Measurements from ENCODE around the gene USP27X. TPM values are rescaled to one million over a fixed set of nuclear protein-coding genes. Genes with fewer than 3 reads are reported as not detected.

Gene USP27X
- total RNA-seq = 1 to 10 TPM; 3.9 TPM
- 1 to 10 TPM; 2.1 to 4.1 TPM for polyA plus RNA-seq
- long read RNA-seq, donor 1 = 0 reads
- long read RNA-seq, donor 2, partial matches to known transcripts = 0 of 1 reads
- long read RNA-seq, donor 2, other reads (novel, unspliced or antisense) = 0 of 1 reads

DNA sequence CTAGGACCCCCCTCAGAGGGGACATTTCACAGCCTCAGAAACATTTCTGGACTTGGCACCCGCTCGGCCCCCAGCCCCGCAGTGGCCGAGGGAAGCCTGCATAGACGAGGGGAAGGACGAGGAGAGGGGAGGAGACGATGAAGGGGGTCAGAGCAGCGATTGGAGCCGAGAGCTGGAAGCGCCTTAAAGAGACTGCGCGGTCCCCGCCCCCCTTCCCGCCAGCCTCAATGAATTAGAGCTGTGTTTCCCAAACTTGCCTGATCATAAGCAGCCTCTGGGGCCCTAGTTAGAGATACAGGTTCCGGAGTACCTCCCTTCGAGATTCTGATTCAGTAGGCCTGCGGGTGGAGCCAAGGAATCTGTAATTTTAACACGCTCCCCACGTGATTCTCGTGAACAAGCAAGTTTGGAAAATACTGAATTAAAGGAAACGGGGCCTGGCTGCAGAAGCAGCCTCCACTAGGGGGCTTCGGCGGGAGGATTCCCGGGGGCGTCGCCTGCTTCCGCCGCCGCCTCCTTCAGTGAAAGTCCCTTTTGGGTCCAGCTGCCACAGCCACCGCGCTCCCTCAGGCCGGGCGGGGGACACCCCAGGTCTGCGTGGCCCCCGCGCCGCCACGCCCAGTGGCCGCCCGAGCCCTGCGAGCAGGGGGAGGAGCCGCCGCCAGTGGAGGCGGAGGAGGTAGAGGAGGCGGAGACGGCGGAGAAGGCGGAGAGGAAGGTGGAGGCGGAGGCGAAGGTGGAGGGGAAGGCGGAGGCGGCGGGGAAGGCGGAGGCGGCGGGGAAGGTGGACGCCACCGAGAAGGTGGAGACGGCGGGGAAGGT lies at the start of gene USP27X:
Gene USP27X (plus strand): TSS at position 651 of the 822 bp plus-strand sequence. CDS start 824 bp downstream, outside the sequence.
- DNase-seq (peak; percentile 85 to 92), ATAC-seq (ENCODE audit: low FRiP score) (peak; percentile 91)
- peaks cover 0 to 8% of the 10 kb centered on the region in 2 donors for H3K27me3 ChIP-seq (ENCODE audit: control insufficient read depth in 1 of 2, insufficient read depth in 2 of 2, low read length in 1 of 2)
- H3K9me3 ChIP-seq (ENCODE audit: control insufficient read depth, low read length) = no peaks in the 10 kb centered on the region
- 0 to 26% methylated on average over 56 to 60 of the region's 60 CpGs for WGBS, 2 donors
- intact Hi-C loops (cut with DNase I) = loop anchor here in 1 of 2 donors (5.0 kb wide), 1 partner anchor 587 kb away; no protein-coding TSS in a partner anchor
- H3K4me1 ChIP-seq (ENCODE audit: control insufficient read depth in 1 of 2, insufficient read depth in 2 of 2, low read length in 2 of 2) = peaks cover 0 to 2% of the 10 kb centered on the region in 2 donors
- peak within 1 kb of the TSS in 1 of 2 donors; percentile 69 for H3K27ac ChIP-seq (ENCODE audit: low read depth in 1 of 2, low read length in 2 of 2)
- H3K36me3 ChIP-seq (ENCODE audit: control insufficient read depth in 1 of 2, insufficient read depth in 2 of 2, low read length in 1 of 2) = peaks cover 0 to 2% of the 10 kb centered on the region in 2 donors
- peak within 1 kb of the TSS; percentile 42 to 83 for H3K4me3 ChIP-seq (ENCODE audit: low read length in 2 of 2)

DNA sequence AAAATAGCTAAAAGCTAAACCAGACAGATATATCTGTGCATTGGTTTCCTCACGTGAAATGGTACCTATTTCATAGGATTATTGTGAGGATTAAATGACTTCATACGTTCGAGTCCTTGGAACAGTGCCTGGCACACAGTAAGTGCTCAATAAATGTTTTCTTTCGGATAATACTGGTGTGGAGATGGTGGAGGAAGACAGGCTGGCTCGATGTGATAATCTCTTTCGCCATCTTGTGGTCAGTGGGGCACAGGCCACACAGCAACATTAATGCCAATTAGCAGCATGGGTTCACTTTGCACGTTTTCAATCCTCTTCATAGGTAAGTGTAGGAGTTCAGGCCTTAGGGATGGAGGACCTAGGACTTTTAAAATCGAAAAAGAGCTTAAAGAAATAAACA lies 40.9 kb upstream of the USP27X start:
- no peak for DNase-seq
- H3K9me3 ChIP-seq (ENCODE audit: control insufficient read depth, low read length) = no peaks in the 10 kb centered on the region
- H3K36me3 ChIP-seq (ENCODE audit: control insufficient read depth in 1 of 2, insufficient read depth in 2 of 2, low read length in 1 of 2) = no peaks in the 10 kb centered on the region
- intact Hi-C loops (cut with DNase I) = no loop called here
- no peaks in the 10 kb centered on the region for H3K27me3 ChIP-seq (ENCODE audit: control insufficient read depth in 1 of 2, insufficient read depth in 2 of 2, low read length in 1 of 2)
- H3K27ac ChIP-seq (ENCODE audit: low read depth in 1 of 2, low read length in 2 of 2) = no peak overlapping the region
- H3K4me3 ChIP-seq (ENCODE audit: low read length in 2 of 2) = no peak overlapping the region
- WGBS, 2 donors = 9 to 10% methylated on average over 8 of the region's 8 CpGs
- ATAC-seq (ENCODE audit: low FRiP score) = no peak
- no peaks in the 10 kb centered on the region for H3K4me1 ChIP-seq (ENCODE audit: control insufficient read depth in 1 of 2, insufficient read depth in 2 of 2, low read length in 2 of 2)

DNA sequence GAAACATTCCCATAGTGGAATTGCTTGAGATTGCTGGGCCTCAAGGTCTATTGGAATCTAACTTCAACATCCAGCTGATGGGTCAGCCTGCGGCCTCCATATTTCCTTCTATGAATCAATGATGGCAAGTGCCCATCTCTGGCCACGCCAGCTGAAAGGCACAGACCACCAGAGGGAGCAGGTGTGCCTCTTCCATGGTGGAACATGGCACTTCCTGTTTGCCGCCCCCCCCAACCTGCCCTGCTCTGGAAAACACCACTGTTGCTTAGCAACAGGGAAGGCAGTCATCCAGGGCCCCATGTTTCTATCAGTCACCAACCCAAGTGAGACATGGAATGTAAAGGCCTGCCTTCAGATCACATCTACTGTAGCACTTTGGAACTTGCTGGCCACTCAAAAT lies 38.6 kb upstream of the USP27X start:
- H3K27me3 ChIP-seq (ENCODE audit: control insufficient read depth in 1 of 2, insufficient read depth in 2 of 2, low read length in 1 of 2) = no peaks in the 10 kb centered on the region
- H3K4me1 ChIP-seq (ENCODE audit: control insufficient read depth in 1 of 2, insufficient read depth in 2 of 2, low read length in 2 of 2) = no peaks in the 10 kb centered on the region
- intact Hi-C loops (cut with DNase I) = no loop called here
- no peak for ATAC-seq (ENCODE audit: low FRiP score)
- no peaks in the 10 kb centered on the region for H3K36me3 ChIP-seq (ENCODE audit: control insufficient read depth in 1 of 2, insufficient read depth in 2 of 2, low read length in 1 of 2)
- peak in 1 of 2 donors; percentile 77 for DNase-seq
- 44% methylated on average over 3 of the region's 3 CpGs for WGBS, 2 donors
- no peak overlapping the region for H3K27ac ChIP-seq (ENCODE audit: low read depth in 1 of 2, low read length in 2 of 2)
- no peaks in the 10 kb centered on the region for H3K9me3 ChIP-seq (ENCODE audit: control insufficient read depth, low read length)
- no peak overlapping the region for H3K4me3 ChIP-seq (ENCODE audit: low read length in 2 of 2)

DNA sequence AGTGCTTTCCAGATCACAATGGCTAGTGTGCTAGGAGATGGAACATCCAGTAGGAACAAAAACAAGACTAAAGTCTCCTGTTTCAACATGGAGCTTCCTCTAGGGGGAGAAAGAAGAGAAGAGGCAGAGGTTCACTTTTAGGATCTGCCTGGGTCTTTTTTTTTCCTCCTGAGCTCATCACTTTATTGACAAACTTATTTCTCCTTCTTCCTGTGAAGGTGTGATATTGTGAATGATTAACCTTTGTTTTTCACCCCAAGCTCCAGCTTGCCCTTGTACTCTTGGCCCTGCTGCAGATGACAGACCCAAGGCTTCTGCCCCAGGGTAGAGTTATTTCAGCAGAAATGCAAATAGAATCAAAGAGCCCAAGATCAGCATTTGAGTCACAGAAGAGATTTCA lies 36.7 kb upstream of the USP27X start:
- Histone ChIP-seq H3K9me3 (ENCODE audit: control insufficient read depth, low read length) (no peaks in the 10 kb centered on the region), H3K27ac (ENCODE audit: low read depth in 1 of 2, low read length in 2 of 2) (no peak overlapping the region), H3K4me1 (ENCODE audit: control insufficient read depth in 1 of 2, insufficient read depth in 2 of 2, low read length in 2 of 2) (no peaks in the 10 kb centered on the region), H3K36me3 (ENCODE audit: control insufficient read depth in 1 of 2, insufficient read depth in 2 of 2, low read length in 1 of 2) (no peaks in the 10 kb centered on the region), H3K4me3 (ENCODE audit: low read length in 2 of 2) (no peak overlapping the region), H3K27me3 (ENCODE audit: control insufficient read depth in 1 of 2, insufficient read depth in 2 of 2, low read length in 1 of 2) (no peaks in the 10 kb centered on the region)
- DNase-seq = no peak
- no peak for ATAC-seq (ENCODE audit: low FRiP score)
- intact Hi-C loops (cut with DNase I) = no loop called here

DNA sequence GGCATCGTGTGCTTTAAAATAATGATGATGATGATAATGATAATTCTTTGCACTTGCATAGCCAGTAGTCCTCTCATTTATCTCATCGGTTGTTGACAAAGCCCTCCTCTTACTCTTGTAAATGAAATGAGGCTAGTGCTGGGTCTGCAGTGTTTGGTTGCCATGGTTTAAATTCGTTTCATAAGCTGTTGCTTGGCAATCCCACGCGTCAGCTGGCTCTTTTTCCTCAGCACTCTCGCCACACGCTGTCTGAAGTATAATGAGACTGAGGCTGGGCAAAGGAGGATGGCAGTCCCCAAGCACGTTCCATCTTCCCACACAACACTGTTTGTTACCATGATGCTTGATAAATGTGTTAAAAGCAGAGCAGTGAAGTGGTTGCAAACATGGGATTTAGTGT lies 34.7 kb upstream of the USP27X start:
- ATAC-seq (ENCODE audit: low FRiP score) (no peak), DNase-seq (no peak)
- no peak overlapping the region for H3K4me3 ChIP-seq (ENCODE audit: low read length in 2 of 2)
- WGBS, 2 donors = 59 to 61% methylated on average over 8 of the region's 8 CpGs
- H3K9me3 ChIP-seq (ENCODE audit: control insufficient read depth, low read length) = no peaks in the 10 kb centered on the region
- H3K4me1 ChIP-seq (ENCODE audit: control insufficient read depth in 1 of 2, insufficient read depth in 2 of 2, low read length in 2 of 2) = no peaks in the 10 kb centered on the region
- no peaks in the 10 kb centered on the region for H3K27me3 ChIP-seq (ENCODE audit: control insufficient read depth in 1 of 2, insufficient read depth in 2 of 2, low read length in 1 of 2)
- no peak overlapping the region for H3K27ac ChIP-seq (ENCODE audit: low read depth in 1 of 2, low read length in 2 of 2)
- H3K36me3 ChIP-seq (ENCODE audit: control insufficient read depth in 1 of 2, insufficient read depth in 2 of 2, low read length in 1 of 2) = no peaks in the 10 kb centered on the region
- intact Hi-C loops (cut with DNase I) = no loop called here

DNA sequence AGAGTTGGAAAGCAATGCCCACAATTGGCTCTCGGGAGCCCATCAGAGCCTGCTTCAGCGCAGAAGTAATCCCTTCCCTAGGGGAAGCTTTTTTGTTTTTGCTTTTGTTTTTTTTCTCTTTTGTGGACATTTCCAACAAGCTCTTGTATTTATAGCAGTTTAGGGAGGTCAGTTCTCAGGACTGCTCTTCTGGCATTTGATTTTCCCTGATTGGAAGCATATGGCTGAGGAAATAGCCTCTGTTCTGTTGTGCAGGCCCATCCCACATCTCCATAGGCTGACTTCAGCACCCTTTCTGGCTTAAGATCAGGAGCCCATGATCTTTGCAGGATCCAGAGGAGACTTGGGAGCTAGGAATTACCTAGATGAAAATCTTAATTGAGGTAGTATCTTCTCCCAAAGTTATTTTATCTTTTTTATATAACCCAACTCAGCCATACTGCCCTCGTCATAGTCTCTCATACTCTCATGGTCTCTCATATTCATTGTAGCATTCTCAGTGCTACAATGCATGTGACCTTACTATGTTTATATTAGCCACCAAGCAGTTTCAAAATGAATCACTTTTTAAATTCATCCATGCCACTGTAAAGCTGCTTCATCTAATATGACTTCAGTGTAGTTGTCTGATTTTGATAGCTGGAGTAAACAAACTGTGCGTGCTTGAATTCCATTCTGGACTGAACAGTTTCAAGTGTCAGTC lies 33.4 kb upstream of the USP27X start:
- ATAC-seq (ENCODE audit: low FRiP score) (no peak), DNase-seq (no peak)
- no peaks in the 10 kb centered on the region for H3K27me3 ChIP-seq (ENCODE audit: control insufficient read depth in 1 of 2, insufficient read depth in 2 of 2, low read length in 1 of 2)
- H3K4me3 ChIP-seq (ENCODE audit: low read length in 2 of 2) = no peak overlapping the region
- H3K9me3 ChIP-seq (ENCODE audit: control insufficient read depth, low read length) = no peaks in the 10 kb centered on the region
- no peaks in the 10 kb centered on the region for H3K4me1 ChIP-seq (ENCODE audit: control insufficient read depth in 1 of 2, insufficient read depth in 2 of 2, low read length in 2 of 2)
- no peak overlapping the region for H3K27ac ChIP-seq (ENCODE audit: low read depth in 1 of 2, low read length in 2 of 2)
- intact Hi-C loops (cut with DNase I) = no loop called here
- 62 to 78% methylated on average over 4 of the region's 4 CpGs for WGBS, 2 donors
- H3K36me3 ChIP-seq (ENCODE audit: control insufficient read depth in 1 of 2, insufficient read depth in 2 of 2, low read length in 1 of 2) = no peaks in the 10 kb centered on the region

DNA sequence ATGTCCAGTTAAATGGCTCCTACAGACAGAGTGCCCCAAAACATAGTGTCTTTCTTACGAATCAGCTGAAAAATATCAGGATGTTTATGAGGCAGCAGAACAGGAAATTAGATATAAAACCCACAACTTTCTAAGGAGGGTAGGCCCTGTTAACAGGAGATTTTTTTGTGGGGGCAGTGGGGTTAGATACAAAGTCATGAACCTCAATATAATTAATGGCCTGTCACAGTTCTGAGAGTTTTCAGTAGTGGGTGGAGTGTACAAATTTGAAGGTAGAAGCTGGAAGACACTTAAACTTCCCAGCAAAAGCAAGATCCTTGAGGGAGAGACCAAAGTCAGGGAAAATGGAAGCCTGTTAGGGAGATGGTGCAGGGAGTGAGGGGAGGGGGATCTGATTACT lies 32.8 kb upstream of the USP27X start:
- no peaks in the 10 kb centered on the region for H3K36me3 ChIP-seq (ENCODE audit: control insufficient read depth in 1 of 2, insufficient read depth in 2 of 2, low read length in 1 of 2)
- H3K9me3 ChIP-seq (ENCODE audit: control insufficient read depth, low read length) = no peaks in the 10 kb centered on the region
- no peak overlapping the region for H3K4me3 ChIP-seq (ENCODE audit: low read length in 2 of 2)
- 60 to 68% methylated on average over 1 of the region's 1 CpG for WGBS, 2 donors
- H3K27ac ChIP-seq (ENCODE audit: low read depth in 1 of 2, low read length in 2 of 2) = no peak overlapping the region
- no peak for ATAC-seq (ENCODE audit: low FRiP score)
- no peaks in the 10 kb centered on the region for H3K4me1 ChIP-seq (ENCODE audit: control insufficient read depth in 1 of 2, insufficient read depth in 2 of 2, low read length in 2 of 2)
- intact Hi-C loops (cut with DNase I) = no loop called here
- no peaks in the 10 kb centered on the region for H3K27me3 ChIP-seq (ENCODE audit: control insufficient read depth in 1 of 2, insufficient read depth in 2 of 2, low read length in 1 of 2)
- DNase-seq = no peak

DNA sequence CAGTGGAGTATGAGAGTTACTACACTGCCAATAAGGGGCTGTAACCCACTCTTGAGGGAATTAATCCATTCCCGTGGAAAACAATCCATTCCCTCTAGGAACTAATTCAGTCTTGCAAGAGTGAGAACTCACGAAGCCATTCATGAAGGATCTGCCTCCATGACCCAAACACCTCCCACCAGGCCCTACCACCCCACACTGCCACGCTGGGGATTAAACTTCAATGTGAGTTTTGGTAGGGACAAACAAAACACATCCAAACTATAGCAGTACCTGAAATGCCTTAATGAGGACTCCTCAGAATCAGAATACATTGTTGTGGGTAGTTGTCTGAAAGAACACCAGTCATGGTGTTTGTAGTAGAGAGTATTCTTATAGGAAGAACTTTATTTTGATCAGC lies 31.0 kb upstream of the USP27X start:
- no peaks in the 10 kb centered on the region for H3K4me1 ChIP-seq (ENCODE audit: control insufficient read depth in 1 of 2, insufficient read depth in 2 of 2, low read length in 2 of 2)
- DNase-seq (no peak), ATAC-seq (ENCODE audit: low FRiP score) (no peak)
- H3K36me3 ChIP-seq (ENCODE audit: control insufficient read depth in 1 of 2, insufficient read depth in 2 of 2, low read length in 1 of 2) = no peaks in the 10 kb centered on the region
- no peak overlapping the region for H3K27ac ChIP-seq (ENCODE audit: low read depth in 1 of 2, low read length in 2 of 2)
- no peaks in the 10 kb centered on the region for H3K9me3 ChIP-seq (ENCODE audit: control insufficient read depth, low read length)
- 45 to 81% methylated on average over 3 of the region's 3 CpGs for WGBS, 2 donors
- intact Hi-C loops (cut with DNase I) = no loop called here
- H3K4me3 ChIP-seq (ENCODE audit: low read length in 2 of 2) = no peak overlapping the region
- H3K27me3 ChIP-seq (ENCODE audit: control insufficient read depth in 1 of 2, insufficient read depth in 2 of 2, low read length in 1 of 2) = no peaks in the 10 kb centered on the region

All from aorta (tissue), 5 donors.